HCT116 (cell line): ENCODE results near the gene COA7. TPM values are rescaled to one million over a fixed set of nuclear protein-coding genes. Genes with fewer than 3 reads are reported as not detected.

Experiments used
- ATAC-seq: fragments of 200-7000 bp; cut with Tn5 transposase; 2 replicates; pipeline ENCODE4 v1.9.1; 2020; ENCODE audit warnings: mild to moderate bottlenecking, moderate library complexity
- BruUV-seq: library from RNA; stranded (reverse); fragments of 400-500 nt; replicated peaks from 2 replicates; lab custom pipeline; 2021; lab: Mats Ljungman, UMichigan
- CTCF ChIA-PET: fragments of 300-600 bp; sonication (Branson Sonifier 250); formaldehyde crosslinking; loops from one replicate; lab custom pipeline; 2021; ENCODE audit warnings: antibody characterized with exemption; lab: Charles Lee
- POLR2A ChIA-PET: fragments of 300-600, 350-600 bp; sonication (Branson Sonifier 250); formaldehyde crosslinking; loops from one replicate; lab custom pipeline; 2021; ENCODE audit warnings: antibody characterized with exemption; lab: Charles Lee
- RAD21 ChIA-PET, 2 experiments: fragments of 300-600 bp; sonication (Branson Sonifier 250); formaldehyde crosslinking; loops; one replicate each; lab custom pipeline; 2023; ENCODE audit warnings: low total read pairs in 2 of 2; ENCODE audit not compliant: uncharacterized antibody in 2 of 2, unreplicated experiment in 2 of 2, low non-redundant PET in 1 of 2; lab: Charles Lee
- DNase-seq: peaks from one replicate; pipeline ENCODE4 v3.0.0-alpha.2; 2010; ENCODE audit warnings: low read depth, low spot score
- H2AFZ ChIP-seq: fragments of 200-600 bp; shearing (Covaris generic), sonication (generic); 2 replicates; pipeline ENCODE4 v1.6.1; 2017; ENCODE audit warnings: low read depth, mixed run types, mixed read lengths, antibody characterized with exemption, low read length; ENCODE audit not compliant: poor library complexity, severe bottlenecking
- H3K27ac ChIP-seq: 2 replicates; pipeline ENCODE4 v1.5.1; 2012; ENCODE audit warnings: low read depth, low read length
- H3K27me3 ChIP-seq: fragments of 200-600 bp; sonication (generic); 2 replicates; pipeline ENCODE4 v1.6.1; 2016; ENCODE audit warnings: mixed run types, low read length, mixed read lengths; ENCODE audit not compliant: insufficient read depth
- H3K36me3 ChIP-seq, 2 experiments: fragments of 200-500 bp in 1 of 2; fragments of 200-600 bp in 1 of 2; sonication (Bioruptor generic) in 1 of 2; sonication (generic) in 1 of 2; 2 replicates each; pipeline versions ENCODE4 v1.5.1 to v1.6.1; 2014 to 2016; ENCODE audit warnings: low read length in 2 of 2, inconsistent platforms in 1 of 2, mixed read lengths in 1 of 2, mixed run types in 1 of 2; ENCODE audit not compliant: insufficient read depth in 2 of 2, control insufficient read depth in 1 of 2
- H3K4me1 ChIP-seq, 2 experiments: fragments of 200-600 bp in 1 of 2; sonication (generic) in 1 of 2; 2 replicates each; pipeline versions ENCODE4 v1.5.1 to v1.6.1; 2012 to 2017; ENCODE audit warnings: low read length in 2 of 2, inconsistent platforms in 1 of 2, mild to moderate bottlenecking in 1 of 2, mixed read lengths in 1 of 2, mixed run types in 1 of 2, moderate library complexity in 1 of 2; ENCODE audit not compliant: insufficient read depth in 2 of 2, control insufficient read depth in 1 of 2
- H3K4me2 ChIP-seq: fragments of 200-600 bp; sonication (generic); 2 replicates; pipeline ENCODE4 v1.6.1; 2017; ENCODE audit warnings: mixed run types, low read length, mixed read lengths
- H3K4me3 ChIP-seq, 2 experiments: fragments of 200-600 bp in 1 of 2; sonication (generic) in 1 of 2; replicated peaks in 1 of 2; 2 replicates each; pipeline ENCODE4 v1.5.1; 2011 to 2016; ENCODE audit warnings: low read length in 2 of 2, control low read depth in 1 of 2, low read depth in 1 of 2, mild to moderate bottlenecking in 1 of 2, mixed read lengths in 1 of 2, mixed run types in 1 of 2
- H3K79me2 ChIP-seq: fragments of 200-600 bp; sonication (generic); 2 replicates; pipeline ENCODE4 v1.6.1; 2017; ENCODE audit warnings: mild to moderate bottlenecking, mixed run types, low read length, moderate library complexity, mixed read lengths; ENCODE audit not compliant: insufficient read depth
- H3K9ac ChIP-seq: fragments of 200-600 bp; sonication (generic); 2 replicates; pipeline ENCODE4 v1.6.1; 2016; ENCODE audit warnings: low read length, mixed read lengths
- H3K9me2 ChIP-seq: fragments of 200-600 bp; sonication (generic), shearing (Covaris generic); 2 replicates; pipeline ENCODE4 v1.6.1; 2017; ENCODE audit warnings: mixed run types, mild to moderate bottlenecking, moderate library complexity; ENCODE audit not compliant: insufficient read depth
- H3K9me3 ChIP-seq, 2 experiments: fragments of 200-500 bp in 1 of 2; fragments of 200-600 bp in 1 of 2; sonication (Bioruptor generic) in 1 of 2; sonication (generic) in 1 of 2; 2 replicates each; pipeline ENCODE4 v1.6.1; 2014 to 2017; ENCODE audit warnings: low read length in 2 of 2, mixed read lengths in 2 of 2, inconsistent platforms in 1 of 2, low read depth in 1 of 2, mild to moderate bottlenecking in 1 of 2, mixed run types in 1 of 2, moderate library complexity in 1 of 2; ENCODE audit not compliant: control insufficient read depth in 1 of 2, insufficient read depth in 1 of 2
- H4K20me1 ChIP-seq: fragments of 200-600 bp; sonication (generic), shearing (Covaris generic); 2 replicates; pipeline ENCODE4 v1.6.1; 2017; ENCODE audit warnings: mixed run types, mild to moderate bottlenecking, moderate library complexity; ENCODE audit not compliant: insufficient read depth
- ATF3 ChIP-seq: IDR thresholded peaks from 2 replicates; pipeline ENCODE4 v1.6.1; 2012
- EGR1 ChIP-seq: IDR thresholded peaks from 2 replicates; pipeline ENCODE4 v1.6.1; 2012; ENCODE audit warnings: low read depth
- ELF1 ChIP-seq: IDR thresholded peaks from 2 replicates; pipeline ENCODE4 v1.6.1; 2012; ENCODE audit warnings: low read depth, borderline replicate concordance
- EZH2 ChIP-seq: fragments of 200-600 bp; sonication (generic); IDR thresholded peaks from 2 replicates; pipeline ENCODE4 v1.6.1; 2017; ENCODE audit warnings: antibody characterized with exemption, mixed run types
- RAD21 ChIP-seq: IDR thresholded peaks from 2 replicates; pipeline ENCODE4 v1.6.1; 2012; ENCODE audit warnings: low read depth, mild to moderate bottlenecking
- SIN3A ChIP-seq: IDR thresholded peaks from 2 replicates; pipeline ENCODE4 v1.6.1; 2012; ENCODE audit warnings: low read depth
- SRF ChIP-seq: IDR thresholded peaks from 2 replicates; pipeline ENCODE4 v1.6.1; 2012; ENCODE audit warnings: low read depth
- ZBTB33 ChIP-seq: IDR thresholded peaks from 2 replicates; pipeline ENCODE4 v1.6.1; 2011; ENCODE audit warnings: mild to moderate bottlenecking, low read length, moderate library complexity; ENCODE audit not compliant: insufficient replicate concordance; ENCODE audit errors: extremely low read depth
- intact Hi-C: fragments of 100-400 bp; cut with micrococcal nuclease; formaldehyde crosslinking; loops from 2 replicates; pipeline ENCODE4 v1.10.0; 2022
- total RNA-seq: library from RNA; stranded (reverse); gene quantifications from one replicate; pipeline ENCODE4 v1.2.1, GENCODE V29; 2021; ENCODE audit not compliant: unreplicated experiment

The COA7 gene
- total RNA-seq, 1 experiment from 2014 or later: 43.6 TPM

GRCh38 chr1:52636721-52637695, 61.1 kb downstream of the COA7 start:
- Histone ChIP-seq H3K36me3 (no peaks in the 10 kb centered on the region), H3K4me3 (no peak overlapping the region), H3K4me2 (no peak overlapping the region), H3K27me3 (no peaks in the 10 kb centered on the region), H3K27ac (no peak overlapping the region), H3K9me3 (no peaks in the 10 kb centered on the region), H3K9ac (no peak overlapping the region), H4K20me1 (no peaks in the 10 kb centered on the region), H3K79me2 (no peaks in the 10 kb centered on the region), H3K9me2 (no peaks in the 10 kb centered on the region), H3K4me1 (peaks cover 0 to 5% of the 10 kb centered on the region in 2 experiments; a peak in 1 of 4 replicates)
- DNase-seq (no peak), ATAC-seq (no peak)
- CTCF ChIA-PET: no interaction called here
- no TSS peak for BruUV-seq
- intact Hi-C loops: no loop called here
- POLR2A ChIA-PET: no interaction called here
- RAD21 ChIA-PET: no interaction called here
- no peak for TF ChIP-seq EGR1
- no peak for TF ChIP-seq RAD21
- no peak for TF ChIP-seq ZBTB33
- TF ChIP-seq SIN3A: no peak
- TF ChIP-seq SRF: no peak
- TF ChIP-seq ELF1: no peak
- TF ChIP-seq EZH2: no peak
- no peak for TF ChIP-seq ATF3
- TF ChIP-seq, all 23 proteins: peak for 0
- H2AFZ ChIP-seq: no peak overlapping the region
